Glutamatergic neuron (in vitro differentiated cells): ENCODE data around the gene ZNF415. TPM values are rescaled to one million over a fixed set of nuclear protein-coding genes. Genes with fewer than 3 reads are reported as not detected.

Source experiments
- DNase-seq: peaks from one replicate; pipeline ENCODE4 v3.0.0; 2022
- H3K27ac Mint-ChIP-seq: one replicate; pipeline ENCODE4 v1.8.0; 2020; ENCODE audit warnings: mild to moderate bottlenecking, mixed read lengths, inconsistent platforms; ENCODE audit not compliant: unreplicated experiment
- H3K27me3 Mint-ChIP-seq: one replicate; pipeline ENCODE4 v1.8.0; 2020; ENCODE audit warnings: mild to moderate bottlenecking, moderate library complexity, mixed read lengths, inconsistent platforms; ENCODE audit not compliant: unreplicated experiment
- H3K36me3 Mint-ChIP-seq: one replicate; pipeline ENCODE4 v1.8.0; 2020; ENCODE audit warnings: mild to moderate bottlenecking, mixed read lengths, inconsistent platforms; ENCODE audit not compliant: unreplicated experiment
- H3K4me1 Mint-ChIP-seq: one replicate; pipeline ENCODE4 v1.8.0; 2020; ENCODE audit warnings: mild to moderate bottlenecking, low read depth, mixed read lengths, inconsistent platforms; ENCODE audit not compliant: unreplicated experiment
- H3K4me3 Mint-ChIP-seq: one replicate; pipeline ENCODE4 v1.8.0; 2020; ENCODE audit warnings: mild to moderate bottlenecking, mixed read lengths, inconsistent platforms; ENCODE audit not compliant: unreplicated experiment
- H3K9me3 Mint-ChIP-seq: one replicate; pipeline ENCODE4 v1.8.0; 2020; ENCODE audit warnings: mild to moderate bottlenecking, moderate library complexity, mixed read lengths, inconsistent platforms; ENCODE audit not compliant: unreplicated experiment
- CTCF ChIP-seq: fragments of 200-600 bp; sonication (generic); IDR thresholded peaks from one replicate; pipeline ENCODE4 v1.5.0; 2021; ENCODE audit not compliant: partially characterized antibody, unreplicated experiment
- total RNA-seq: library from RNA; stranded (reverse); fragmentation: NEBNext Ultra II Directional; extraction: Animal tissue kit (Norgen Biotek cat#: 25700); gene quantifications from one replicate; pipeline ENCODE4 v1.2.1, GENCODE V29; 2021; ENCODE audit not compliant: unreplicated experiment

Gene ZNF415
- total RNA-seq, 1 donor from 2014 or later = 12.7 TPM

- DNase-seq = no peak
- Mint-ChIP-seq H3K27me3 (peaks cover 5% of the 10 kb centered on the region), H3K4me1 (no peaks in the 10 kb centered on the region), H3K27ac (no peak overlapping the region), H3K36me3 (peaks cover 54% of the 10 kb centered on the region), H3K4me3 (no peak overlapping the region), H3K9me3 (peaks cover 15% of the 10 kb centered on the region)
- no peak for TF ChIP-seq CTCF
These were observed 14.9 kb upstream of the ZNF415 start for GRCh38 chr19:53147645-53148044.

- H3K9me3 Mint-ChIP-seq = peaks cover 10% of the 10 kb centered on the region
- DNase-seq = no peak
- H3K27me3 Mint-ChIP-seq = no peaks in the 10 kb centered on the region
- H3K27ac Mint-ChIP-seq = no peak overlapping the region
- H3K4me1 Mint-ChIP-seq = no peaks in the 10 kb centered on the region
- TF ChIP-seq CTCF = no peak
- H3K4me3 Mint-ChIP-seq = no peak overlapping the region
- peaks cover 46% of the 10 kb centered on the region for H3K36me3 Mint-ChIP-seq
These were observed 7.6 kb upstream of the ZNF415 start for GRCh38 chr19:53140351-53140750.

GRCh38 chr19:53136432-53136831 is 3.7 kb upstream of the ZNF415 start:
- H3K36me3 Mint-ChIP-seq = peaks cover 19% of the 10 kb centered on the region
- DNase-seq = no peak
- peaks cover 4% of the 10 kb centered on the region for H3K4me1 Mint-ChIP-seq
- H3K4me3 Mint-ChIP-seq = no peak overlapping the region
- H3K27me3 Mint-ChIP-seq = peaks cover 9% of the 10 kb centered on the region
- H3K9me3 Mint-ChIP-seq = peaks cover 6% of the 10 kb centered on the region
- no peak overlapping the region for H3K27ac Mint-ChIP-seq
- no peak for TF ChIP-seq CTCF

- H3K9me3 Mint-ChIP-seq = peaks cover 5% of the 10 kb centered on the region
- DNase-seq = no peak
- peaks cover 4% of the 10 kb centered on the region for H3K4me1 Mint-ChIP-seq
- peaks cover 12% of the 10 kb centered on the region for H3K27me3 Mint-ChIP-seq
- peak overlapping the region; percentile 4 for H3K27ac Mint-ChIP-seq
- H3K4me3 Mint-ChIP-seq = peak overlapping the region; percentile 91
- no peak for TF ChIP-seq CTCF
- peaks cover 5% of the 10 kb centered on the region for H3K36me3 Mint-ChIP-seq
These were observed 983 bp downstream of the ZNF415 start for GRCh38 chr19:53131727-53132126.

- no peak for TF ChIP-seq CTCF
- Mint-ChIP-seq H3K27ac (no peak overlapping the region), H3K27me3 (peaks cover 12% of the 10 kb centered on the region), H3K4me3 (peak overlapping the region; percentile 91), H3K9me3 (peaks cover 5% of the 10 kb centered on the region), H3K4me1 (peaks cover 4% of the 10 kb centered on the region), H3K36me3 (peaks cover 5% of the 10 kb centered on the region)
- no peak for DNase-seq
These were observed 1.6 kb downstream of the ZNF415 start for GRCh38 chr19:53131085-53131590.
